ENCODE results near the gene TTC3. TPM values are rescaled to one million over a fixed set of nuclear protein-coding genes. Genes with fewer than 3 reads are reported as not detected.

Gene TTC3
- total and polyA plus RNA-seq, 10 of the 15 experiments (the other 5 are each of a cell fraction or from before 2014, with no cell fraction given) = 23.1 to 94.9 (median 72.7) TPM

- ChIA-PET CTCF (interaction anchor here (1.5 kb wide), 1 partner anchor 100 kb away, joined by 3 read pairs; no protein-coding TSS in a partner anchor), RAD21 (ENCODE audit: unreplicated experiment) (no interaction called here), SMC1A (ENCODE audit: uncharacterized antibody, unreplicated experiment) (no interaction called here), POLR2A (interaction anchor here (1.3 kb wide), 1 partner anchor 141 kb away, joined by 3 read pairs; no protein-coding TSS in a partner anchor)
- Histone ChIP-seq H3K9ac (ENCODE audit: control insufficient read depth, insufficient read depth, low read length) (no peak overlapping the region), H3K27ac (ENCODE audit: control insufficient read depth, insufficient read depth) (no peak overlapping the region), H3K4me2 (ENCODE audit: control insufficient read depth, insufficient read depth) (no peak overlapping the region), H3K36me3 (ENCODE audit: control insufficient read depth in 2 of 2, insufficient read depth in 2 of 2, low read length in 1 of 2) (no peaks in the 10 kb centered on the region), H3K79me2 (ENCODE audit: control insufficient read depth, insufficient read depth, low read length) (peaks cover 76% of the 10 kb centered on the region), H4K20me1 (ENCODE audit: control insufficient read depth, insufficient read depth) (no peaks in the 10 kb centered on the region), H3K27me3 (replicated peaks in 1 of 2; ENCODE audit: control insufficient read depth in 2 of 2, insufficient read depth in 2 of 2, low read length in 1 of 2) (no peaks in the 10 kb centered on the region), H3K4me3 (no peak overlapping the region), H3K4me1 (ENCODE audit: control insufficient read depth, insufficient read depth, low read length) (no peaks in the 10 kb centered on the region), H3K9me3 (replicated peaks; ENCODE audit: control insufficient read depth, insufficient read depth, low read length) (no peaks in the 10 kb centered on the region), H2AFZ (ENCODE audit: control insufficient read depth, low read depth, low read length) (no peak overlapping the region)
- FAIRE-seq (no peak), DNase-seq (ENCODE audit: low read depth, low spot score) (no peak), ATAC-seq (no peak)
- intact Hi-C loops (cut with micrococcal nuclease; ENCODE audit: unreplicated experiment) (loop anchor here (5.0 kb wide), 2 partner anchors 75 to 100 kb away; no protein-coding TSS in a partner anchor), in situ Hi-C loops (cut with MboI) (no loop called here)
- no TSS peak for BruUV-seq (replicated peaks)
- 100% methylated on average over 1 of the region's 1 CpG for WGBS (ENCODE audit: insufficient coverage, insufficient replicate concordance, low lambda C conversion rate, missing lambda C conversion rate)
- TF ChIP-seq ZNF217 (IDR thresholded peaks at IDR 0.05) = 0 out of 2 replicates have a peak, but pooled peaks have one; percentile 61
- TF ChIP-seq SMARCA5 (IDR thresholded peaks at IDR 0.05) = no peak
- 0 out of 2 replicates have a peak, but pooled peaks have one; percentile 52 for TF ChIP-seq MLLT1 (IDR thresholded peaks at IDR 0.05)
These were observed 4.3 kb downstream of the TTC3 start for GRCh38 chr21:37077403-37077802.

GRCh38 chr21:37079211-37079824 lies 6.3 kb downstream of the TTC3 start:
- CTCF ChIA-PET = interaction anchor here (0.8 to 2.5 kb wide), 3 partner anchors 8 to 292 kb away, joined by 3 to 10 read pairs (median 3); no protein-coding TSS in a partner anchor
- no peaks in the 10 kb centered on the region for H3K27me3 ChIP-seq (replicated peaks in 1 of 2; ENCODE audit: control insufficient read depth in 2 of 2, insufficient read depth in 2 of 2, low read length in 1 of 2)
- H3K4me2 ChIP-seq (ENCODE audit: control insufficient read depth, insufficient read depth) = no peak overlapping the region
- H3K36me3 ChIP-seq (ENCODE audit: control insufficient read depth in 2 of 2, insufficient read depth in 2 of 2, low read length in 1 of 2) = no peaks in the 10 kb centered on the region
- H3K4me3 ChIP-seq = no peak overlapping the region
- no peaks in the 10 kb centered on the region for H3K4me1 ChIP-seq (ENCODE audit: control insufficient read depth, insufficient read depth, low read length)
- no peak overlapping the region for H3K9ac ChIP-seq (ENCODE audit: control insufficient read depth, insufficient read depth, low read length)
- no peaks in the 10 kb centered on the region for H4K20me1 ChIP-seq (ENCODE audit: control insufficient read depth, insufficient read depth)
- no peaks in the 10 kb centered on the region for H3K9me3 ChIP-seq (replicated peaks; ENCODE audit: control insufficient read depth, insufficient read depth, low read length)
- RAD21 ChIA-PET (ENCODE audit: unreplicated experiment) = interaction anchor here (0.7 kb wide), 1 partner anchor 72 kb away, joined by 3 read pairs; no protein-coding TSS in a partner anchor
- no TSS peak for BruUV-seq (replicated peaks)
- H2AFZ ChIP-seq (ENCODE audit: control insufficient read depth, low read depth, low read length) = no peak overlapping the region
- peaks cover 65% of the 10 kb centered on the region for H3K79me2 ChIP-seq (ENCODE audit: control insufficient read depth, insufficient read depth, low read length)
- SMC1A ChIA-PET (ENCODE audit: uncharacterized antibody, unreplicated experiment) = interaction anchor here (0.6 to 1.3 kb wide), 2 partner anchors 69 to 714 kb away, joined by 3 read pairs; no protein-coding TSS in a partner anchor
- ATAC-seq (peak; percentile 68), FAIRE-seq (no peak), DNase-seq (ENCODE audit: low read depth, low spot score) (no peak)
- 62% methylated on average over 6 of the region's 6 CpGs for WGBS (ENCODE audit: insufficient coverage, insufficient replicate concordance, low lambda C conversion rate, missing lambda C conversion rate)
- in situ Hi-C loops (cut with MboI) = no loop called here
- POLR2A ChIA-PET = interaction anchor here (0.6 kb wide), 1 partner anchor 1060 kb away, joined by 3 read pairs; no protein-coding TSS in a partner anchor
- H3K27ac ChIP-seq (ENCODE audit: control insufficient read depth, insufficient read depth) = no peak overlapping the region
- intact Hi-C loops (cut with micrococcal nuclease; ENCODE audit: unreplicated experiment) = loop anchor here (5.0 kb wide), 2 partner anchors 77 to 102 kb away; no protein-coding TSS in a partner anchor
- TF ChIP-seq STAT3 (IDR thresholded peaks at IDR 0.05; ENCODE audit: low read depth, low read length) = no peak
- no peak for TF ChIP-seq TCF3 (IDR thresholded peaks at IDR 0.05; ENCODE audit: borderline replicate concordance, insufficient read depth, low read depth, low read length)
- TF ChIP-seq E2F8 (IDR thresholded peaks at IDR 0.05; ENCODE audit: low read depth, partially characterized antibody) = no peak
- TF ChIP-seq CTCF (IDR thresholded peaks at IDR 0.05 in 2 of 3, conservative IDR thresholded peaks at IDR 0.05 in 1 of 3; ENCODE audit: control insufficient read depth in 2 of 3, extremely low read depth in 1 of 3, insufficient read depth in 1 of 3, low read depth in 3 of 3, low read length in 3 of 3) = peak; percentile 7 to 33 (median 26); a peak in 4 of 6 replicates

All from GM12878 (cell line).